H9 (cell line): ENCODE data around the gene SRCAP. TPM values are rescaled to one million over a fixed set of nuclear protein-coding genes. Genes with fewer than 3 reads are reported as not detected.

Source experiments
- DNase-seq: peaks from one replicate; pipeline ENCODE4 v3.0.0-alpha.2; 2017
- H2AFZ ChIP-seq: one replicate; pipeline ENCODE4 v1.6.1; 2013; ENCODE audit warnings: mild to moderate bottlenecking, low read length, control low read depth, moderate library complexity
- H2AK5ac ChIP-seq: 2 replicates; pipeline ENCODE4 v1.6.1; 2013; ENCODE audit warnings: low read length, control low read depth, mixed read lengths; ENCODE audit not compliant: insufficient read length
- H2BK120ac ChIP-seq: one replicate; pipeline ENCODE4 v1.6.1; 2013; ENCODE audit warnings: low read depth, mild to moderate bottlenecking, low read length, control low read depth, inconsistent platforms; ENCODE audit not compliant: poor library complexity, severe bottlenecking
- H2BK12ac ChIP-seq: 2 replicates; pipeline ENCODE4 v1.6.1; 2013; ENCODE audit warnings: low read length, control low read depth, mixed read lengths, low read depth; ENCODE audit not compliant: insufficient read length
- H2BK15ac ChIP-seq: 2 replicates; pipeline ENCODE4 v1.6.1; 2013; ENCODE audit warnings: low read depth, low read length, control low read depth
- H2BK20ac ChIP-seq: one replicate; pipeline ENCODE4 v1.6.1; 2013; ENCODE audit warnings: low read depth, mild to moderate bottlenecking, low read length, control low read depth, inconsistent platforms; ENCODE audit not compliant: poor library complexity, severe bottlenecking
- H2BK5ac ChIP-seq: 2 replicates; pipeline ENCODE4 v1.6.1; 2013; ENCODE audit warnings: low read length, control low read depth, mixed read lengths; ENCODE audit not compliant: insufficient read length
- H3K14ac ChIP-seq: 2 replicates; pipeline ENCODE4 v1.6.1; 2013; ENCODE audit warnings: low read length, control low read depth; ENCODE audit not compliant: insufficient read depth
- H3K18ac ChIP-seq: 2 replicates; pipeline ENCODE4 v1.6.1; 2013; ENCODE audit warnings: low read depth, mild to moderate bottlenecking, mixed read lengths, low read length, control low read depth; ENCODE audit not compliant: insufficient read length
- H3K23ac ChIP-seq: 2 replicates; pipeline ENCODE4 v1.6.1; 2013; ENCODE audit warnings: low read length, control low read depth, mixed read lengths, low read depth; ENCODE audit not compliant: insufficient read length
- H3K23me2 ChIP-seq: 2 replicates; pipeline ENCODE4 v1.6.1; 2013; ENCODE audit warnings: low read depth, mild to moderate bottlenecking, mixed read lengths, low read length, control low read depth; ENCODE audit not compliant: insufficient read length, poor library complexity, severe bottlenecking
- H3K27ac ChIP-seq: 2 replicates; pipeline ENCODE4 v1.5.1; 2013; ENCODE audit warnings: low read length, control low read depth, mixed read lengths, low read depth; ENCODE audit not compliant: insufficient read length
- H3K27me3 ChIP-seq: 2 replicates; pipeline ENCODE4 v1.6.1; 2013; ENCODE audit warnings: low read length, control low read depth, inconsistent platforms; ENCODE audit not compliant: insufficient read depth
- H3K4ac ChIP-seq: 2 replicates; pipeline ENCODE4 v1.6.1; 2013; ENCODE audit warnings: low read depth, mild to moderate bottlenecking, control low read depth, inconsistent platforms, low read length, moderate library complexity
- H3K4me1 ChIP-seq: 2 replicates; pipeline ENCODE4 v1.6.1; 2013; ENCODE audit warnings: low read length, control low read depth, inconsistent platforms; ENCODE audit not compliant: insufficient read depth
- H3K4me2 ChIP-seq: 2 replicates; pipeline ENCODE4 v1.6.1; 2013; ENCODE audit warnings: low read length, control low read depth, mixed read lengths; ENCODE audit not compliant: insufficient read length, insufficient read depth
- H3K56ac ChIP-seq: 2 replicates; pipeline ENCODE4 v1.6.1; 2013; ENCODE audit warnings: low read depth, mild to moderate bottlenecking, mixed read lengths, low read length, control low read depth; ENCODE audit not compliant: insufficient read length
- H3K79me1 ChIP-seq: 2 replicates; pipeline ENCODE4 v1.6.1; 2013; ENCODE audit warnings: low read depth, mild to moderate bottlenecking, moderate library complexity, low read length, control low read depth, inconsistent platforms; ENCODE audit not compliant: insufficient read depth, poor library complexity, severe bottlenecking
- H3K79me2 ChIP-seq: 2 replicates; pipeline ENCODE4 v1.6.1; 2013; ENCODE audit warnings: low read length, control low read depth, inconsistent platforms; ENCODE audit not compliant: insufficient read depth
- H3K9ac ChIP-seq: 2 replicates; pipeline ENCODE4 v1.6.1; 2013; ENCODE audit warnings: low read length, control low read depth, mixed read lengths; ENCODE audit not compliant: insufficient read length; ENCODE audit errors: extremely low read depth
- H3K9me3 ChIP-seq: one replicate; pipeline ENCODE4 v1.6.1; 2013; ENCODE audit warnings: low read depth, low read length, inconsistent platforms; ENCODE audit not compliant: control insufficient read depth
- H3T11ph ChIP-seq: one replicate; pipeline ENCODE4 v1.6.1; 2013; ENCODE audit warnings: mild to moderate bottlenecking, low read length, control low read depth, inconsistent platforms
- H4K20me1 ChIP-seq: one replicate; pipeline ENCODE4 v1.6.1; 2013; ENCODE audit not compliant: control insufficient read depth, insufficient read length, insufficient read depth
- H4K5ac ChIP-seq: 2 replicates; pipeline ENCODE4 v1.6.1; 2013; ENCODE audit warnings: low read depth, mild to moderate bottlenecking, mixed read lengths, low read length, control low read depth; ENCODE audit not compliant: insufficient read length
- H4K8ac ChIP-seq: replicated peaks from 2 replicates; pipeline ENCODE4 v1.6.1; 2013; ENCODE audit warnings: low read length, control low read depth, mixed read lengths, low read depth; ENCODE audit not compliant: insufficient read length
- H4K91ac ChIP-seq: 2 replicates; pipeline ENCODE4 v1.6.1; 2013; ENCODE audit warnings: low read depth, mild to moderate bottlenecking, moderate library complexity, mixed read lengths, low read length, control low read depth; ENCODE audit not compliant: insufficient read length
- H3K27ac Mint-ChIP-seq, 3 experiments: 2 replicates in 2 of 3; 3 replicates in 1 of 3; pipeline ENCODE4 v1.8.0; 2020 to 2021; ENCODE audit warnings: mixed read lengths in 3 of 3, mild to moderate bottlenecking in 1 of 3, moderate library complexity in 1 of 3
- H3K27me3 Mint-ChIP-seq: 2 replicates; pipeline ENCODE4 v1.8.0; 2021; ENCODE audit warnings: low read depth, mild to moderate bottlenecking, moderate library complexity, mixed read lengths
- H3K36me3 Mint-ChIP-seq, 3 experiments: 2 replicates in 2 of 3; 3 replicates in 1 of 3; pipeline ENCODE4 v1.8.0; 2020 to 2021; ENCODE audit warnings: low read depth in 3 of 3, mixed read lengths in 3 of 3; ENCODE audit not compliant: insufficient read depth in 1 of 3
- H3K4me1 Mint-ChIP-seq, 2 experiments: 2 replicates each; pipeline ENCODE4 v1.8.0; 2020; ENCODE audit warnings: mixed read lengths in 2 of 2
- H3K4me3 Mint-ChIP-seq, 2 experiments: 2 replicates in 1 of 2; 3 replicates in 1 of 2; pipeline ENCODE4 v1.8.0; 2020 to 2021; ENCODE audit warnings: mild to moderate bottlenecking in 2 of 2, mixed read lengths in 2 of 2, moderate library complexity in 1 of 2
- H3K9me3 Mint-ChIP-seq, 2 experiments: 2 replicates in 1 of 2; 3 replicates in 1 of 2; pipeline ENCODE4 v1.8.0; 2020; ENCODE audit warnings: mild to moderate bottlenecking in 2 of 2, mixed read lengths in 2 of 2, moderate library complexity in 1 of 2
- CTCF ChIP-seq: fragments of 200-600 bp; sonication (generic); conservative IDR thresholded peaks from 3 replicates; pipeline ENCODE4 v1.8.0; 2021; ENCODE audit warnings: antibody characterized with exemption, mild to moderate bottlenecking
- WGBS: extraction: QIAGEN DNeasy Blood & Tissue Kit; methylation state at CpG from one replicate; pipeline ENCODE4 v1.1.7; 2013; ENCODE audit warnings: missing lambda C conversion rate, low lambda C conversion rate, mixed read lengths; ENCODE audit not compliant: insufficient read length; ENCODE audit errors: extremely low coverage; 5-methylcytosine and 5-hydroxymethylcytosine counted together
- total RNA-seq: library from RNA; stranded (reverse); gene quantifications from 2 replicates; pipeline ENCODE4 v1.2.1, GENCODE V29; 2021

Gene SRCAP
- total RNA-seq, 1 experiment from 2014 or later, result 63.1 TPM

- Histone ChIP-seq H3K4me2 (no peak overlapping the region), H3K9ac (no peak overlapping the region), H4K5ac (no peak overlapping the region), H3K23me2 (peaks cover 6% of the 10 kb centered on the region), H3K79me2 (no peaks in the 10 kb centered on the region), H2BK5ac (no peak overlapping the region), H3K9me3 (no peaks in the 10 kb centered on the region), H3K18ac (no peak overlapping the region), H3K56ac (no peak overlapping the region), H3K14ac (no peak overlapping the region), H2BK12ac (no peak overlapping the region), H3K23ac (no peak overlapping the region), H2BK15ac (no peak overlapping the region), H3K4me1 (no peaks in the 10 kb centered on the region), H2AK5ac (no peak overlapping the region), H4K20me1 (no peaks in the 10 kb centered on the region), H3T11ph (no peak overlapping the region), H3K27me3 (no peaks in the 10 kb centered on the region), H4K8ac (no peak overlapping the region), H2BK20ac (no peak overlapping the region), H2BK120ac (no peak overlapping the region), H3K79me1 (no peaks in the 10 kb centered on the region), H2AFZ (no peak overlapping the region), H4K91ac (no peak overlapping the region), H3K4ac (no peak overlapping the region), H3K27ac (no peak overlapping the region)
- DNase-seq, result no peak
- WGBS, result no CpG with 5 or more reads among the region's 20 CpGs
- Mint-ChIP-seq H3K36me3 (peaks cover 7 to 59% (median 38%) of the 10 kb centered on the region in 3 experiments), H3K4me1 (peaks cover 7 to 8% of the 10 kb centered on the region in 2 experiments), H3K27ac (no peak overlapping the region), H3K27me3 (no peaks in the 10 kb centered on the region), H3K9me3 (no peaks in the 10 kb centered on the region), H3K4me3 (peak overlapping the region in 1 of 2 experiments; percentile 33; a peak in 1 of 5 replicates)
- TF ChIP-seq CTCF, result no peak
Measured at GRCh38 chr16:30755955-30756780, 57.2 kb downstream of the SRCAP start.
